Activated CD8-positive, alpha-beta T cell treated with anti-CD3 and anti-CD28 coated beads, Interleukin-2, amount 10 ng/mL, durations not matched to agents 7 days and 5 days (primary cell): ENCODE data around the gene DNER. TPM values are rescaled to one million over a fixed set of nuclear protein-coding genes. Genes with fewer than 3 reads are reported as not detected.
A peak's percentile ranks its signal among the peaks of the same experiment; 100 is the strongest.
"Not testable (repeated sequence)": the region's sequence is repeated elsewhere in the genome, so short reads cannot be mapped to it uniquely, and the experiment has no call there.

Experiments
- ATAC-seq: fragments of 150-1000 bp; cut with Tn5 transposase; one replicate; pipeline ENCODE4 v1.10.0; 2021; ENCODE audit warnings: moderate library complexity
- CTCF ChIA-PET: fragments of 350-600 bp; sonication (Branson Sonifier 250); formaldehyde crosslinking; loops from one replicate; lab custom pipeline; 2021; ENCODE audit warnings: antibody characterized with exemption; lab: Charles Lee
- POLR2A ChIA-PET: fragments of 350-600 bp; sonication (Branson Sonifier 250); formaldehyde crosslinking; loops from one replicate; lab custom pipeline; 2021; ENCODE audit warnings: antibody characterized with exemption; lab: Charles Lee
- DNase-seq: peaks from one replicate; pipeline ENCODE4 v3.0.0-alpha.2; 2020
- H3K27ac Mint-ChIP-seq: one replicate; pipeline ENCODE4 v1.8.0; 2021; ENCODE audit warnings: mild to moderate bottlenecking, mixed read lengths
- H3K27me3 Mint-ChIP-seq: one replicate; pipeline ENCODE4 v1.8.0; 2021; ENCODE audit warnings: low read depth, mixed read lengths
- H3K36me3 Mint-ChIP-seq: one replicate; pipeline ENCODE4 v1.8.0; 2021; ENCODE audit warnings: low read depth, mixed read lengths
- H3K4me1 Mint-ChIP-seq: one replicate; pipeline ENCODE4 v1.8.0; 2021; ENCODE audit warnings: low read depth, mixed read lengths
- H3K4me3 Mint-ChIP-seq: one replicate; pipeline ENCODE4 v1.8.0; 2021; ENCODE audit warnings: mild to moderate bottlenecking, mixed read lengths
- H3K9me3 Mint-ChIP-seq: one replicate; pipeline ENCODE4 v1.8.0; 2022; ENCODE audit warnings: mixed read lengths; ENCODE audit not compliant: insufficient read depth
- total RNA-seq, 2 experiments: library from RNA; stranded (reverse); gene quantifications; one replicate each; pipeline ENCODE4 v1.2.3, GENCODE V29; 2021

Gene DNER
- total RNA-seq, 2 experiments from 2014 or later, result not detected

- Mint-ChIP-seq H3K27ac (no peak overlapping the region), H3K27me3 (peaks cover 60% of the 10 kb centered on the region), H3K4me3 (no peak overlapping the region), H3K4me1 (peaks cover 7% of the 10 kb centered on the region), H3K36me3 (no peaks in the 10 kb centered on the region), H3K9me3 (no peaks in the 10 kb centered on the region)
- ChIA-PET POLR2A (no interaction called here), CTCF (no interaction called here)
- no peak for DNase-seq
- peak; percentile 30 for ATAC-seq
Observed at GRCh38 chr2:229713371-229714079, 830 bp downstream of the DNER start.

- DNase-seq, result no peak
- H3K27ac Mint-ChIP-seq, result no peak overlapping the region
- H3K36me3 Mint-ChIP-seq, result no peaks in the 10 kb centered on the region
- H3K4me3 Mint-ChIP-seq, result no peak overlapping the region
- CTCF ChIA-PET, result interaction anchor here (0.8 to 1.0 kb wide), 2 partner anchors 85 to 276 kb away, joined by 3 read pairs; no protein-coding TSS in a partner anchor
- H3K4me1 Mint-ChIP-seq, result peaks cover 7% of the 10 kb centered on the region
- H3K9me3 Mint-ChIP-seq, result no peaks in the 10 kb centered on the region
- POLR2A ChIA-PET, result no interaction called here
- H3K27me3 Mint-ChIP-seq, result peaks cover 59% of the 10 kb centered on the region
- ATAC-seq, result no peak
Observed at GRCh38 chr2:229712136-229712535, 2.2 kb downstream of the DNER start.

- CTCF ChIA-PET, result interaction anchor here (0.8 kb wide), 1 partner anchor 16 kb away, joined by 3 read pairs; no protein-coding TSS in a partner anchor
- H3K4me3 Mint-ChIP-seq, result no peak overlapping the region
- H3K27ac Mint-ChIP-seq, result no peak overlapping the region
- H3K4me1 Mint-ChIP-seq, result peaks cover under 1% of the 10 kb centered on the region
- POLR2A ChIA-PET, result no interaction called here
- DNase-seq (no peak), ATAC-seq (no peak)
- H3K36me3 Mint-ChIP-seq, result no peaks in the 10 kb centered on the region
- peaks cover 50% of the 10 kb centered on the region for H3K27me3 Mint-ChIP-seq
- H3K9me3 Mint-ChIP-seq, result no peaks in the 10 kb centered on the region
Observed at GRCh38 chr2:229708335-229708734, 6.0 kb downstream of the DNER start.

DNA sequence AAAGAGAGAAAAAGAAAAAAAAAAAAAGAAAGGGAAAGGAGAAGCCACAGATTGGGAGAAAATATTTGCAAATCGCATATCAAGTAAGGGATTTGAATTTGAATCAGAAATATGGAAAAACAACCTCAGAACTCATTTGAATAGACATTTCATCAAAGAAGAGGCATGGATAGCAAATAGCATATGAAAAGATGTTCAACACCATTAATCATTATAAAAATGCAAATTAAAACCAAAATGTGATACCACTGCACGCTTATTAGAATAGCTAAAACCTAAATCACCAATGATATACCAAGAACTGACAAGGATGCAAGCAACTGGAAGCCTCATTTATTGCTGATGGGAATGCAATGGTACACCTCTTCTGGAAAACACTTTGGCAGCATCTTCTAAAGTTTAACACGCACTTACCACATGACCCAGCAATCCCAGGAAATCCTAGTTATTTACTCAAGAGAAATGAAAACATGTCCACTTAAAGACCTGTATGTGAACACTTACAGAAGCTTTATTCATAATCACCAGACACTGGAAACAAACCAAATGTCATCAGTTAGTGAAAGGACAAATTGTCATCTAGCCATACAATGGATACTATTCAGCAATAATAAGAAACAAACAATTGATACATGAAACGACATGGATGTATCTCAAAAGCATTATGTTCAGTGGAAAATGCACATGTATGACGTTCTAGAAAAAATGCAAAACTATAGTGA is 10.3 kb downstream of the DNER start:
- Mint-ChIP-seq H3K27me3 (peaks cover 18% of the 10 kb centered on the region), H3K27ac (no peak overlapping the region), H3K4me3 (no peak overlapping the region), H3K9me3 (no peaks in the 10 kb centered on the region), H3K36me3 (no peaks in the 10 kb centered on the region), H3K4me1 (no peaks in the 10 kb centered on the region)
- ChIA-PET POLR2A (no interaction called here), CTCF (no interaction called here)
- DNase-seq (no peak), ATAC-seq (no peak)

GRCh38 chr2:229701716-229702115 is 12.6 kb downstream of the DNER start:
- Mint-ChIP-seq H3K27ac (no peak overlapping the region), H3K4me3 (no peak overlapping the region)
- CTCF ChIA-PET, result no interaction called here

GRCh38 chr2:229701062-229701461 is 13.3 kb downstream of the DNER start:
- H3K4me1 Mint-ChIP-seq, result no peaks in the 10 kb centered on the region
- peaks cover 9% of the 10 kb centered on the region for H3K27me3 Mint-ChIP-seq

More at GRCh38 chr2:229701716-229702115, 12.6 kb downstream of the DNER start:
- ATAC-seq, result no peak
- POLR2A ChIA-PET, result no interaction called here
- Mint-ChIP-seq H3K9me3 (no peaks in the 10 kb centered on the region), H3K4me1 (no peaks in the 10 kb centered on the region), H3K36me3 (no peaks in the 10 kb centered on the region), H3K27me3 (peaks cover 9% of the 10 kb centered on the region)
- DNase-seq, result no peak

GRCh38 chr2:229695961-229696360 is 18.4 kb downstream of the DNER start:
- no peaks in the 10 kb centered on the region for H3K36me3 Mint-ChIP-seq
- DNase-seq (no peak), ATAC-seq (no peak)
- no peak overlapping the region for H3K4me3 Mint-ChIP-seq
- peaks cover 6% of the 10 kb centered on the region for H3K27me3 Mint-ChIP-seq
- H3K9me3 Mint-ChIP-seq, result no peaks in the 10 kb centered on the region
- ChIA-PET CTCF (no interaction called here), POLR2A (no interaction called here)
- H3K27ac Mint-ChIP-seq, result no peak overlapping the region
- H3K4me1 Mint-ChIP-seq, result no peaks in the 10 kb centered on the region

More at GRCh38 chr2:229701062-229701461, 13.3 kb downstream of the DNER start:
- H3K36me3 Mint-ChIP-seq, result no peaks in the 10 kb centered on the region
- no peak for DNase-seq
- H3K27ac Mint-ChIP-seq, result no peak overlapping the region
- no peak overlapping the region for H3K4me3 Mint-ChIP-seq
- ChIA-PET POLR2A (no interaction called here), CTCF (no interaction called here)
- no peaks in the 10 kb centered on the region for H3K9me3 Mint-ChIP-seq
- no peak for ATAC-seq

DNA sequence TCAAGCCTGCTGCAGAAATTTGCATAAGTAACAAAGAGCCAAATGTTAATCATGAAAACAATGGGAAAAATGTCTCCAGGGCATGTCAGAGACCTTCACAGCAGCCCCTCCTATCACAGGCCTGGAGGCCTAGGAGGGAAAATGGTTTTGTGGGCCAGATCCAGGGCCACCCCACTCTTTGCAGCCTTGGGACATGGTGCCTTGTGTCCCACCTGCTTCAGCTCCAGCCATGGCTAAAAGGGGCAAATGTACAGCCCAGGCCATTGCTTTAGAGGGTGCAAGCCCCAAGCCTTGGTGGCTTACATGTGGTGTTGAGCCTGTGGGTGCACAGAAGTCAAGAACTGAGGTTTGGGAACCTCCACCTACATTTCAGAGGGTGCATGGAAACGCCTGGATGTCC is 20.5 kb downstream of the DNER start:
- ATAC-seq, H3K4me1 Mint-ChIP-seq, DNase-seq, H3K9me3 Mint-ChIP-seq, H3K36me3 Mint-ChIP-seq, H3K27ac Mint-ChIP-seq, CTCF ChIA-PET, H3K4me3 Mint-ChIP-seq, POLR2A ChIA-PET, H3K27me3 Mint-ChIP-seq: not testable (repeated sequence)

- ATAC-seq (no peak), DNase-seq (no peak)
- Mint-ChIP-seq H3K4me3 (no peak overlapping the region), H3K27me3 (peaks cover 5% of the 10 kb centered on the region), H3K27ac (no peak overlapping the region), H3K4me1 (no peaks in the 10 kb centered on the region), H3K9me3 (no peaks in the 10 kb centered on the region), H3K36me3 (no peaks in the 10 kb centered on the region)
- ChIA-PET CTCF (interaction anchor here (1.0 kb wide), 1 partner anchor 17 kb away, joined by 3 read pairs; no protein-coding TSS in a partner anchor), POLR2A (no interaction called here)
Observed at GRCh38 chr2:229691631-229692030, 22.7 kb downstream of the DNER start.

DNA sequence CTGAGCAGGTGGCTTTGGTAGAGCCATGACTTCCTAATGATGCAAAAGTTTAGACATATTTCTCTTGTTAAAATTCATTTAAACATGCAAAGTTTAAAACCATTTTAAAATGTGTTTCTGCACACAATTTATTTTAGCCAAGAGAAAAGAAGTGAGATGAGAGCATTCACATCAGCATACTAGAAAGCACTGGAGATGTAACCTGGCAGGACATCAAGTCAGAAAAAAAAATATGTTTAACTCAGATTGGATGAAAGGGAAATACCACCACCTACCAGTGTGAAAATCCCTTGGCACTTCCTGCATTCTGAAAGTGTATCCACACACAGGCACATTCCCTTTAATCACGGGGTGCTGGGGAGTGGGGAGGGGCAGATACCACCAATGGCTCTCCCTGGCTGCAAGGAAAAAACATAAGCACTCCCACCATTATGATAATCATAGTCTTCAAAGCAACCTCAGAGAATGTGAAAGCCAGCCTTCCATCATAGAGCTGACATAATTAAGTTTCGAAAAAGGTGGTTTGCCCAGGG is 25.0 kb downstream of the DNER start:
- DNase-seq (no peak), ATAC-seq (no peak)
- POLR2A ChIA-PET, result no interaction called here
- no peaks in the 10 kb centered on the region for H3K9me3 Mint-ChIP-seq
- H3K27me3 Mint-ChIP-seq, result peaks cover 5% of the 10 kb centered on the region
- H3K36me3 Mint-ChIP-seq, result no peaks in the 10 kb centered on the region
- no peaks in the 10 kb centered on the region for H3K4me1 Mint-ChIP-seq
- CTCF ChIA-PET, result no interaction called here
- no peak overlapping the region for H3K27ac Mint-ChIP-seq
- H3K4me3 Mint-ChIP-seq, result no peak overlapping the region

DNA sequence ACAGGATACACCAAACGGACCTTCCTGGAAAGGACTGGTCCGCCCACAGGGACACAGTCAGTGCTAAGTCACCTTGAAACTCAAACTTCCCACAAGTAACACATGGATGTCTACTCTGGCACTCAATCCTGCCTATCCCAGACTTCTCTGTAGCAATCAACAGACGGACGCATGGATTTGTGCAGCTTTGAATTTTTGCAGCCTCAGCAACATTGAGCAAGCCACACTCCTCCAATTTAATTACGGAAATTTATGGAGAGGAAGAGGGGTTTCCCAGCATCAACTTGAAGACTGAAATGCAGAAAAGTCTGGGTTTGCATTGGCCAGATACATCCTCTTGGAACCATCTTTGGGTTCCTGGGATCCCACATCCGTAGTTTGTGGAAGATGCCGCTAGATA is 26.2 kb downstream of the DNER start:
- peaks cover 10% of the 10 kb centered on the region for H3K27me3 Mint-ChIP-seq
- DNase-seq (no peak), ATAC-seq (no peak)
- CTCF ChIA-PET, result no interaction called here
- no peaks in the 10 kb centered on the region for H3K4me1 Mint-ChIP-seq
- H3K4me3 Mint-ChIP-seq, result no peak overlapping the region
- POLR2A ChIA-PET, result no interaction called here
- no peaks in the 10 kb centered on the region for H3K36me3 Mint-ChIP-seq
- no peaks in the 10 kb centered on the region for H3K9me3 Mint-ChIP-seq
- no peak overlapping the region for H3K27ac Mint-ChIP-seq
